ENCODE measurements around the gene KNOP1. TPM values are rescaled to one million over a fixed set of nuclear protein-coding genes. Genes with fewer than 3 reads are reported as not detected.

KNOP1 gene
- total RNA-seq, 2 donors from 2014 or later = 83.9 to 95.9 TPM

DNA sequence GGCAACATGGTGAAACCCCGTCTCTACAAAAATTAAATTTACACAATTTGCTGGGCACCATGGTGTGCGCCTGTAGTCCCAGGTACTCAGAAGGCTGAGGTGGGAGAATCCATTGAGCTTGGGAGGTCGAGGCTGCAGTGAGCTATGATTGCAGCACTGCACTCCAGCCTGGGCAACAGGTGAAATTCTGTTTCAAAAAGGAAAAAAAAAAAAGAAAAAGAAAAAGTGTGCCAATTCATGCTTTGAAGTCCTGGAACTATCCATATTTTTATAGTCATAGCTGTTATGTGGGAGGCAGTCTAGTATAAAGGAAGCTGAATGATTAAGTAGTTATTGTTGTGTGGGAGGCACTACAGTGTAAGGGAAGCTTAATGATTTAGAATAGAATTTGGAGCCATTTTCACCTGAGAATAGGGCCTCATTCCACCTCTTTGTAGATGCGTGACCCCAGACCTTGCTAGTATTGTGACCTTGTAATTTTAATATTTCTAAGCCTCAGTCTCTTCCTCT lies 31.6 kb upstream of the KNOP1 start:
- H3K4me1 Mint-ChIP-seq = peaks cover 41% of the 10 kb centered on the region
- no peaks in the 10 kb centered on the region for H3K27me3 Mint-ChIP-seq (ENCODE audit: insufficient read depth)
- H3K36me3 Mint-ChIP-seq (ENCODE audit: low read depth) = peaks cover 3% of the 10 kb centered on the region
- no peak overlapping the region for H3K4me3 Mint-ChIP-seq
- no peaks in the 10 kb centered on the region for H3K27me3 ChIP-seq (ENCODE audit: control insufficient read depth, insufficient read depth, low read length, poor library complexity, severe bottlenecking)
- no peak overlapping the region for H3K27ac Mint-ChIP-seq
- no peaks in the 10 kb centered on the region for H3K36me3 ChIP-seq (ENCODE audit: control insufficient read depth, insufficient read depth, low read length)
- TF ChIP-seq, protein P1, sequence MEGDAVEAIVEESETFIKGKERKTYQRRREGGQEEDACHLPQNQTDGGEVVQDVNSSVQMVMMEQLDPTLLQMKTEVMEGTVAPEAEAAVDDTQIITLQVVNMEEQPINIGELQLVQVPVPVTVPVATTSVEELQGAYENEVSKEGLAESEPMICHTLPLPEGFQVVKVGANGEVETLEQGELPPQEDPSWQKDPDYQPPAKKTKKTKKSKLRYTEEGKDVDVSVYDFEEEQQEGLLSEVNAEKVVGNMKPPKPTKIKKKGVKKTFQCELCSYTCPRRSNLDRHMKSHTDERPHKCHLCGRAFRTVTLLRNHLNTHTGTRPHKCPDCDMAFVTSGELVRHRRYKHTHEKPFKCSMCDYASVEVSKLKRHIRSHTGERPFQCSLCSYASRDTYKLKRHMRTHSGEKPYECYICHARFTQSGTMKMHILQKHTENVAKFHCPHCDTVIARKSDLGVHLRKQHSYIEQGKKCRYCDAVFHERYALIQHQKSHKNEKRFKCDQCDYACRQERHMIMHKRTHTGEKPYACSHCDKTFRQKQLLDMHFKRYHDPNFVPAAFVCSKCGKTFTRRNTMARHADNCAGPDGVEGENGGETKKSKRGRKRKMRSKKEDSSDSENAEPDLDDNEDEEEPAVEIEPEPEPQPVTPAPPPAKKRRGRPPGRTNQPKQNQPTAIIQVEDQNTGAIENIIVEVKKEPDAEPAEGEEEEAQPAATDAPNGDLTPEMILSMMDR (conservative IDR thresholded peaks at IDR 0.05) = no peak
- no peak overlapping the region for H3K4me3 ChIP-seq (ENCODE audit: low read length)
- H3K27ac ChIP-seq (ENCODE audit: low read depth, low read length) = no peak overlapping the region
- no peak for DNase-seq
- WGBS, 2 experiments (ENCODE audit: insufficient coverage in 1 of 2, insufficient read length in 1 of 2) = 96 to 99% methylated on average over 3 to 4 of the region's 4 CpGs
- H3K9me3 Mint-ChIP-seq = no peaks in the 10 kb centered on the region
- H3K4me1 ChIP-seq (ENCODE audit: control insufficient read depth, insufficient read depth, low read length) = peaks cover 11% of the 10 kb centered on the region
- H3K9me3 ChIP-seq (ENCODE audit: control insufficient read depth, low read length) = no peaks in the 10 kb centered on the region
- H3K9ac ChIP-seq (ENCODE audit: extremely low read depth, low read length, poor library complexity, severe bottlenecking) = no peak overlapping the region

DNA sequence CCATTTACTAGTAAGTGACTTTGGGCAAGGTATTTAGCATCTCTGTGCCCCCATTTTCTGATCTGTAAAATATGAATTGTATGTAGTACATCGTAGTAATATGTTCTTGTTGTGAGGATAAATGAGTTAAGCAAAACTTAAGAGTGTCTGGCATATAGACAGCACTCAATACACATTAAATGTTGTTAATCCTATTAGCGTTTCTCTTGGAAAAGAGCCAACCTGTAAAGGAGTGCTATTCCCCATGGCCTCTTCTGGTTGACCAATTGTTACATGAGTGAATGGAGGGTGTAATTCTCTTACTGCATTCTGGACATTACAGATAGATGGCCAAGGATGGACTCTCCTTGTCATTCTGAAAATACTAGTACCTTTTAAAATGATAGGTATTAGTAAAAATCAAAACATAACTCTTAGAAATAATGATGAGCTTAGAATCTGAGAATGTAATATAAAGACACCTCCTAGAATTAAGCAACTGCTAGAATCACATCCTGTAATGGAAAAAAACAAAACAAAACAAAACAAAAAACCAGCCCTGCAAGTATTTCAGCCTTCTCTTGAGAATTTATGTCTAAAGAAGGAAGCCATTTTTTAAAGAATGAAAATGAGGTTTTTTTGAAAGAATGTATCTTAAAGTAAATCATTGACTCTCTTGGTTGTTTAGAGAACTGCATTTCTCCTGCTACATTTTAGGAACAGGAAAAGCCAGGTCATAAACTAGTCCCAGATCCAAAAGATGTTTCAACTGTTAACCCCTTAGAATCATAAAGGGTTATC lies 30.6 kb upstream of the KNOP1 start:
- H3K27me3 Mint-ChIP-seq (ENCODE audit: insufficient read depth) = no peaks in the 10 kb centered on the region
- Histone ChIP-seq H3K27ac (ENCODE audit: low read depth, low read length) (no peak overlapping the region), H3K36me3 (ENCODE audit: control insufficient read depth, insufficient read depth, low read length) (no peaks in the 10 kb centered on the region), H3K4me3 (ENCODE audit: low read length) (no peak overlapping the region), H3K27me3 (ENCODE audit: control insufficient read depth, insufficient read depth, low read length, poor library complexity, severe bottlenecking) (no peaks in the 10 kb centered on the region), H3K4me1 (ENCODE audit: control insufficient read depth, insufficient read depth, low read length) (peaks cover 4% of the 10 kb centered on the region), H3K9me3 (ENCODE audit: control insufficient read depth, low read length) (no peaks in the 10 kb centered on the region), H3K9ac (ENCODE audit: extremely low read depth, low read length, poor library complexity, severe bottlenecking) (no peak overlapping the region)
- TF ChIP-seq, protein P1 (conservative IDR thresholded peaks at IDR 0.05) = no peak
- H3K4me1 Mint-ChIP-seq = peaks cover 34% of the 10 kb centered on the region
- H3K9me3 Mint-ChIP-seq = no peaks in the 10 kb centered on the region
- no peak overlapping the region for H3K4me3 Mint-ChIP-seq
- DNase-seq = no peak
- no peak overlapping the region for H3K27ac Mint-ChIP-seq
- H3K36me3 Mint-ChIP-seq (ENCODE audit: low read depth) = peaks cover 3% of the 10 kb centered on the region
- 90% methylated on average over 1 of the region's 2 CpGs; no CpG with 5 or more reads in 1 of the 2 experiments for WGBS, 2 experiments (ENCODE audit: insufficient coverage in 1 of 2, insufficient read length in 1 of 2)

DNA sequence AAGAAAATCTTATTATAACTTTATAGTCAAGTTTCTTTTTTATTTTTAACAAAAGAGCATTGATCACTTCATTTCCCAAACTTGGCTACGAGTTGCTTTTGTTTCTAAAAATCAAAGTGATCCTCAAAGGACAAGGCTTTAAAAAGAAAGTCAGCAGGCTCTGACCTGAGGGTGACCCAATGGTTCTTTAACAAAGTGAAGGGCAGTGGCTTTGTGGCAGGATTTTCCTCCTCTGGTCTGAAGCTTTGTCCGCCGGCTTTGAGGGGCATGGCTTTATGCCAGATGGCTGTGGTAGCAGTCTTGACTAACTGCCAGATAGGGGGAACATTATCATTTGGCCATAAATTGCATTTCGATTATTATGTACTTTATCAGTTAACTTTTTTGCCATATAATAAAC lies 28.5 kb upstream of the KNOP1 start:
- Histone ChIP-seq H3K9me3 (ENCODE audit: control insufficient read depth, low read length) (no peaks in the 10 kb centered on the region), H3K4me1 (ENCODE audit: control insufficient read depth, insufficient read depth, low read length) (peaks cover 4% of the 10 kb centered on the region), H3K36me3 (ENCODE audit: control insufficient read depth, insufficient read depth, low read length) (no peaks in the 10 kb centered on the region), H3K4me3 (ENCODE audit: low read length) (no peak overlapping the region), H3K9ac (ENCODE audit: extremely low read depth, low read length, poor library complexity, severe bottlenecking) (no peak overlapping the region), H3K27ac (ENCODE audit: low read depth, low read length) (peak overlapping the region; percentile 75), H3K27me3 (ENCODE audit: control insufficient read depth, insufficient read depth, low read length, poor library complexity, severe bottlenecking) (no peaks in the 10 kb centered on the region)
- H3K36me3 Mint-ChIP-seq (ENCODE audit: low read depth) = peaks cover 3% of the 10 kb centered on the region
- no peak overlapping the region for H3K4me3 Mint-ChIP-seq
- no peaks in the 10 kb centered on the region for H3K27me3 Mint-ChIP-seq (ENCODE audit: insufficient read depth)
- no peak overlapping the region for H3K27ac Mint-ChIP-seq
- TF ChIP-seq, protein P1 (conservative IDR thresholded peaks at IDR 0.05) = no peak
- H3K4me1 Mint-ChIP-seq = peaks cover 30% of the 10 kb centered on the region
- no peak for DNase-seq
- no peaks in the 10 kb centered on the region for H3K9me3 Mint-ChIP-seq
- 54 to 82% methylated on average over 3 to 4 of the region's 4 CpGs for WGBS, 2 experiments (ENCODE audit: insufficient coverage in 1 of 2, insufficient read length in 1 of 2)

Measured in endodermal cell (in vitro differentiated cells).